ENCODE results near the gene CD274.
"Not testable (repeated sequence)": the region's sequence is repeated elsewhere in the genome, so short reads cannot be mapped to it uniquely, and the experiment has no call there.

CD274 gene

GRCh38 chr9:5466005-5466404 is 15.7 kb downstream of the CD274 start:
- Histone ChIP-seq H3K4ac (ENCODE audit: low read depth, low read length) (no peak overlapping the region), H3K79me1 (ENCODE audit: low read length) (no peaks in the 10 kb centered on the region), H2BK15ac (replicated peaks; ENCODE audit: low read depth) (no peak overlapping the region), H3K36me3 (ENCODE audit: control insufficient read depth, insufficient read depth, low read length) (no peaks in the 10 kb centered on the region), H3K27me3 (ENCODE audit: insufficient read depth, low read length, poor library complexity) (no peaks in the 10 kb centered on the region), H3K56ac (ENCODE audit: low read length) (no peak overlapping the region), H4K8ac (ENCODE audit: low read depth, low read length) (no peak overlapping the region), H3K27ac (ENCODE audit: low read depth, low read length) (no peak overlapping the region), H2BK5ac (ENCODE audit: low read length) (no peak overlapping the region), H3K79me2 (ENCODE audit: control insufficient read depth, insufficient read depth, low read length) (no peaks in the 10 kb centered on the region), H3K9ac (ENCODE audit: low read length) (no peak overlapping the region), H3K18ac (ENCODE audit: low read length) (no peak overlapping the region), H4K5ac (ENCODE audit: low read length) (no peak overlapping the region), H2AK5ac (ENCODE audit: low read length) (no peak overlapping the region), H3K4me1 (ENCODE audit: control insufficient read depth, low read depth, low read length) (no peaks in the 10 kb centered on the region), H3K23ac (ENCODE audit: low read length) (no peak overlapping the region), H3K4me3 (ENCODE audit: low read length) (no peak overlapping the region), H3K4me2 (ENCODE audit: low read length) (no peak overlapping the region), H2BK120ac (ENCODE audit: low read depth, low read length) (no peak overlapping the region)
- WGBS (ENCODE audit: extremely low coverage, insufficient coverage, low lambda C conversion rate): no CpG with 5 or more reads among the region's 1 CpG
- no peak for DNase-seq

DNA sequence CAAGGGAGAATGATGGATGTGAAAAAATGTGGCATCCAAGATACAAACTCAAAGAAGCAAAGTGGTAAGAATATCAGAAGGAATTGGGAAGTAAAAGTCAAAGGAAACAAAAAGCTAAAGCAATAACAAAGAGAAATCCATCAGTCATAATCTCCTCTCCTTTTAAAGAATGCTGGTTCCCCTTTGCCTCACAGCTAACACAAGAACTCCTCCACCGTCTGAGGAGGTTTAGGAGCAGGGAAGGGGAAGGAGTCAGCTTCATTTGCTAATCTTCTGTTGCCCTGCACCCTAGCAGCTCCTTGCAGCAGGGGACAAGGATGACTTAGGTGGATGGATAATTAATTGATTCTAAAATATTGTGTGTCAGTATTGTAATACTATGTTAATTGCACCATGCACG is 16.4 kb downstream of the CD274 start:
- Histone ChIP-seq H3K4ac (ENCODE audit: low read depth, low read length) (no peak overlapping the region), H3K79me1 (ENCODE audit: low read length) (no peaks in the 10 kb centered on the region)
- no CpG with 5 or more reads among the region's 2 CpGs for WGBS (ENCODE audit: extremely low coverage, insufficient coverage, low lambda C conversion rate)

GRCh38 chr9:5468850-5469249 is 18.5 kb downstream of the CD274 start:
- Histone ChIP-seq H3K4me3 (ENCODE audit: low read length) (no peak overlapping the region), H2BK15ac (replicated peaks; ENCODE audit: low read depth) (no peak overlapping the region), H3K79me1 (ENCODE audit: low read length) (no peaks in the 10 kb centered on the region), H3K4ac (ENCODE audit: low read depth, low read length) (no peak overlapping the region), H2BK5ac (ENCODE audit: low read length) (no peak overlapping the region), H3K18ac (ENCODE audit: low read length) (no peak overlapping the region), H3K27me3 (ENCODE audit: insufficient read depth, low read length, poor library complexity) (no peaks in the 10 kb centered on the region), H2AK5ac (ENCODE audit: low read length) (no peak overlapping the region), H3K4me2 (ENCODE audit: low read length) (no peak overlapping the region), H4K5ac (ENCODE audit: low read length) (no peak overlapping the region), H3K36me3 (ENCODE audit: control insufficient read depth, insufficient read depth, low read length) (no peaks in the 10 kb centered on the region), H2BK120ac (ENCODE audit: low read depth, low read length) (no peak overlapping the region), H3K4me1 (ENCODE audit: control insufficient read depth, low read depth, low read length) (no peaks in the 10 kb centered on the region), H4K8ac (ENCODE audit: low read depth, low read length) (no peak overlapping the region), H3K27ac (ENCODE audit: low read depth, low read length) (no peak overlapping the region), H3K9ac (ENCODE audit: low read length) (no peak overlapping the region), H3K56ac (ENCODE audit: low read length) (no peak overlapping the region), H3K23ac (ENCODE audit: low read length) (no peak overlapping the region), H3K79me2 (ENCODE audit: control insufficient read depth, insufficient read depth, low read length) (no peaks in the 10 kb centered on the region)
- no CpG with 5 or more reads among the region's 5 CpGs for WGBS (ENCODE audit: extremely low coverage, insufficient coverage, low lambda C conversion rate)
- DNase-seq: no peak

More for the DNA sequence above, 16.4 kb downstream of the CD274 start:
- no peak overlapping the region for H2BK5ac ChIP-seq (ENCODE audit: low read length)
- H3K27me3 ChIP-seq (ENCODE audit: insufficient read depth, low read length, poor library complexity): no peaks in the 10 kb centered on the region
- H4K5ac ChIP-seq (ENCODE audit: low read length): no peak overlapping the region
- H3K4me3 ChIP-seq (ENCODE audit: low read length): no peak overlapping the region
- H3K56ac ChIP-seq (ENCODE audit: low read length): no peak overlapping the region
- H3K27ac ChIP-seq (ENCODE audit: low read depth, low read length): no peak overlapping the region
- H3K9ac ChIP-seq (ENCODE audit: low read length): no peak overlapping the region
- no peak overlapping the region for H3K4me2 ChIP-seq (ENCODE audit: low read length)
- H3K4me1 ChIP-seq (ENCODE audit: control insufficient read depth, low read depth, low read length): no peaks in the 10 kb centered on the region
- no peak for DNase-seq
- no peak overlapping the region for H2AK5ac ChIP-seq (ENCODE audit: low read length)
- no peak overlapping the region for H4K8ac ChIP-seq (ENCODE audit: low read depth, low read length)
- H3K79me2 ChIP-seq (ENCODE audit: control insufficient read depth, insufficient read depth, low read length): no peaks in the 10 kb centered on the region
- H3K36me3 ChIP-seq (ENCODE audit: control insufficient read depth, insufficient read depth, low read length): no peaks in the 10 kb centered on the region
- no peak overlapping the region for H2BK120ac ChIP-seq (ENCODE audit: low read depth, low read length)
- H2BK15ac ChIP-seq (replicated peaks; ENCODE audit: low read depth): no peak overlapping the region
- H3K18ac ChIP-seq (ENCODE audit: low read length): no peak overlapping the region
- no peak overlapping the region for H3K23ac ChIP-seq (ENCODE audit: low read length)

DNA sequence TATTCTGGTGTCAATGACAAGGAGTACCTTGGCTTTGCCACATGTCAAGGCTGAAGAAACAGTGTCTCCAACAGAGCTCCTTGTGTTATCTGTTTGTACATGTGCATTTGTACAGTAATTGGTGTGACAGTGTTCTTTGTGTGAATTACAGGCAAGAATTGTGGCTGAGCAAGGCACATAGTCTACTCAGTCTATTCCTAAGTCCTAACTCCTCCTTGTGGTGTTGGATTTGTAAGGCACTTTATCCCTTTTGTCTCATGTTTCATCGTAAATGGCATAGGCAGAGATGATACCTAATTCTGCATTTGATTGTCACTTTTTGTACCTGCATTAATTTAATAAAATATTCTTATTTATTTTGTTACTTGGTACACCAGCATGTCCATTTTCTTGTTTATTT is 19.8 kb downstream of the CD274 start:
- Histone ChIP-seq H4K5ac (ENCODE audit: low read length) (no peak overlapping the region), H3K18ac (ENCODE audit: low read length) (no peak overlapping the region), H2BK120ac (ENCODE audit: low read depth, low read length) (no peak overlapping the region), H2BK5ac (ENCODE audit: low read length) (no peak overlapping the region), H4K8ac (ENCODE audit: low read depth, low read length) (no peak overlapping the region), H3K36me3 (ENCODE audit: control insufficient read depth, insufficient read depth, low read length) (no peaks in the 10 kb centered on the region), H3K4me3 (ENCODE audit: low read length) (no peak overlapping the region), H3K4me2 (ENCODE audit: low read length) (no peak overlapping the region), H3K4ac (ENCODE audit: low read depth, low read length) (no peak overlapping the region), H2BK15ac (replicated peaks; ENCODE audit: low read depth) (no peak overlapping the region), H2AK5ac (ENCODE audit: low read length) (no peak overlapping the region), H3K27me3 (ENCODE audit: insufficient read depth, low read length, poor library complexity) (no peaks in the 10 kb centered on the region), H3K79me1 (ENCODE audit: low read length) (no peaks in the 10 kb centered on the region), H3K4me1 (ENCODE audit: control insufficient read depth, low read depth, low read length) (no peaks in the 10 kb centered on the region), H3K79me2 (ENCODE audit: control insufficient read depth, insufficient read depth, low read length) (no peaks in the 10 kb centered on the region), H3K56ac (ENCODE audit: low read length) (no peak overlapping the region), H3K9ac (ENCODE audit: low read length) (no peak overlapping the region), H3K27ac (ENCODE audit: low read depth, low read length) (no peak overlapping the region), H3K23ac (ENCODE audit: low read length) (no peak overlapping the region)
- no CpG with 5 or more reads among the region's 1 CpG for WGBS (ENCODE audit: extremely low coverage, insufficient coverage, low lambda C conversion rate)
- no peak for DNase-seq

DNA sequence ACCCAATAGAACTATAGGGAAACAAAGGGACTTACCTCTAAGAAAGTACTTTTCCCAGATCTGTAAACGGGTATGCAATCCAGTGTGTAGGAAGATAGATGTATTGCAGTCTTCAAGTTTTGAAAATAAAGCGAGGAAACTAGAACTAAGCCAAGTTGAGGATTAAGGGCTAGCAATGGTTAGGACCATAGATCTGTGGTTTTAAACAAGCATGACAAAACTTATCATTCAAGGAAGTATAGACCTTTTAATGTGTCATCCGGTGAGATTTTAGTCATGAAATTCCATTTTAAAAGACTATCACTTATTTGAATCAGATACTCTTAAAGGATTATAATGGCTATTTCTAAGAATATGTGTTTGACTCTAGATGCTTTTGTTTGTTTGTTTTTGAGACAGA is 20.5 kb downstream of the CD274 start:
- Histone ChIP-seq H4K5ac (ENCODE audit: low read length) (no peak overlapping the region), H3K36me3 (ENCODE audit: control insufficient read depth, insufficient read depth, low read length) (no peaks in the 10 kb centered on the region), H3K56ac (ENCODE audit: low read length) (no peak overlapping the region), H3K79me1 (ENCODE audit: low read length) (no peaks in the 10 kb centered on the region), H2BK120ac (ENCODE audit: low read depth, low read length) (no peak overlapping the region), H3K4me1 (ENCODE audit: control insufficient read depth, low read depth, low read length) (no peaks in the 10 kb centered on the region), H2AK5ac (ENCODE audit: low read length) (no peak overlapping the region), H3K27me3 (ENCODE audit: insufficient read depth, low read length, poor library complexity) (no peaks in the 10 kb centered on the region), H3K79me2 (ENCODE audit: control insufficient read depth, insufficient read depth, low read length) (no peaks in the 10 kb centered on the region), H3K4me3 (ENCODE audit: low read length) (no peak overlapping the region), H3K27ac (ENCODE audit: low read depth, low read length) (no peak overlapping the region), H3K18ac (ENCODE audit: low read length) (no peak overlapping the region), H3K4me2 (ENCODE audit: low read length) (no peak overlapping the region), H4K8ac (ENCODE audit: low read depth, low read length) (no peak overlapping the region), H3K4ac (ENCODE audit: low read depth, low read length) (no peak overlapping the region), H2BK5ac (ENCODE audit: low read length) (no peak overlapping the region), H2BK15ac (replicated peaks; ENCODE audit: low read depth) (no peak overlapping the region), H3K23ac (ENCODE audit: low read length) (no peak overlapping the region), H3K9ac (ENCODE audit: low read length) (no peak overlapping the region)
- no peak for DNase-seq
- no CpG with 5 or more reads among the region's 3 CpGs for WGBS (ENCODE audit: extremely low coverage, insufficient coverage, low lambda C conversion rate)

DNA sequence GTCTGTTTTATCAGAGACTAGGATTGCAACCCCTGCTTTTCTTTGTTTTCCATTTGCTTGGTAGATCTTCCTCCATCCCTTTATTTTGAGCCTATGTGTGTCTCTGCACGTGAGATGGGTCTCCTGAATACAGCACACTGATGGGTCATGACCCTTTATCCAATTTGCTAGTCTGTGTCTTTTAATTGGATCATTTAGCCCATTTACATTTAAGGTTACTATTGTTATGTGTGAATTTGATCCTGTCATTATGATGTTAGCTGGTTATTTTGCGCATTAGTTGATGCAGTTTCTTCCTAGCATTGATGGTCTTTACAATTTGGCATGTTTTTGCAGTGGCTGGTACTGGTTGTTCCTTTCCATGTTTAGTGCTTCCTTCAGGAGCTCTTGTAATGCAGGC is 25.3 kb downstream of the CD274 start:
- H3K4me2 ChIP-seq (ENCODE audit: low read length); H3K4ac ChIP-seq (ENCODE audit: low read depth, low read length); H3K27me3 ChIP-seq (ENCODE audit: insufficient read depth, low read length, poor library complexity); H2BK15ac ChIP-seq (replicated peaks; ENCODE audit: low read depth); H3K27ac ChIP-seq (ENCODE audit: low read depth, low read length); H2BK120ac ChIP-seq (ENCODE audit: low read depth, low read length); H4K8ac ChIP-seq (ENCODE audit: low read depth, low read length); H3K18ac ChIP-seq (ENCODE audit: low read length); H2BK5ac ChIP-seq (ENCODE audit: low read length); H3K36me3 ChIP-seq (ENCODE audit: control insufficient read depth, insufficient read depth, low read length); H3K4me1 ChIP-seq (ENCODE audit: control insufficient read depth, low read depth, low read length); H3K9ac ChIP-seq (ENCODE audit: low read length); H4K5ac ChIP-seq (ENCODE audit: low read length); H3K79me1 ChIP-seq (ENCODE audit: low read length); DNase-seq; H3K79me2 ChIP-seq (ENCODE audit: control insufficient read depth, insufficient read depth, low read length); H3K4me3 ChIP-seq (ENCODE audit: low read length); H3K56ac ChIP-seq (ENCODE audit: low read length); H3K23ac ChIP-seq (ENCODE audit: low read length); H2AK5ac ChIP-seq (ENCODE audit: low read length): not testable (repeated sequence)
- no CpG with 5 or more reads among the region's 2 CpGs for WGBS (ENCODE audit: extremely low coverage, insufficient coverage, low lambda C conversion rate)

Measured in mesendoderm (in vitro differentiated cells).